ENCODE data around the gene NR3C2.

The NR3C2 gene

DNA sequence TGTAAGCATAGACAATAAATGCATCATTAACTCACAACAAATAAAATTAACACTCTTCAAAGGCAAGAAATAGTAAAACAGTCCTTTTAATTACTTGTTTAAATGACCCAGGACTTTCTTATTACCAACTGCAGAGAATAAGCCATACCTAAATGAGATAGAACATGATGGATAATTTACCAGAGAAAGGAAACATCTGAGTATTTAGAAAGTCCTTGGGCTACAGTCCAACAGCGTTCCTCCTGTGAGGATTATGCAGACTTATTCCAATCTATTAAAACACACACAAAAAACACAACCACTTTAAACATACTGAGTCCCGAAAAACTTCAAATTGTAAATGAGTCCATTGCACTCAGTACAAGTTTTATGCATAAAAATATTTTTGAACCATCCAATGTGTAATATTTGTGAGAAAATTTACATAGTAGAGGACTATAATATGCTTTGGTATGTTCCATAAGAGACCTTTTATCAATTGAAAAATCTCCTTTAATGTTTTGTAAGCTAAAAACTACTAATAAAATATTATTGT, 129.2 kb downstream of the NR3C2 start:
- no peak overlapping the region for H3K4me3 ChIP-seq (ENCODE audit: low read length)
- no peak overlapping the region for H2AFZ ChIP-seq (ENCODE audit: low read length)
- no peaks in the 10 kb centered on the region for H3K9me2 ChIP-seq (replicated peaks; ENCODE audit: insufficient read depth, low read length)
- H3K36me3 ChIP-seq (replicated peaks; ENCODE audit: insufficient read depth, low read length): no peaks in the 10 kb centered on the region
- no peaks in the 10 kb centered on the region for H3K9me3 ChIP-seq (replicated peaks; ENCODE audit: insufficient read depth, low read length)
- H3K79me2 ChIP-seq (ENCODE audit: low read length): no peaks in the 10 kb centered on the region
- H3K4me2 ChIP-seq (ENCODE audit: low read depth, low read length): no peak overlapping the region
- no peaks in the 10 kb centered on the region for H4K20me1 ChIP-seq (ENCODE audit: insufficient read depth, low read length)
- no peaks in the 10 kb centered on the region for H3K27me3 ChIP-seq (replicated peaks; ENCODE audit: insufficient read depth, low read length)
- H3F3A ChIP-seq (ENCODE audit: insufficient read depth, low read length): no peaks in the 10 kb centered on the region
- no peak overlapping the region for H3K9ac ChIP-seq (ENCODE audit: low read length)
- H3K27ac ChIP-seq (ENCODE audit: low read length): no peak overlapping the region
- H3K4me1 ChIP-seq (ENCODE audit: low read length): no peaks in the 10 kb centered on the region
- TF ChIP-seq EZH2phosphoT487 (IDR thresholded peaks at IDR 0.05; ENCODE audit: low read length) (no peak), EZH2 (optimal IDR thresholded peaks at IDR 0.05; ENCODE audit: low read depth, low read length) (no peak)
- TF ChIP-seq, protein P1, sequence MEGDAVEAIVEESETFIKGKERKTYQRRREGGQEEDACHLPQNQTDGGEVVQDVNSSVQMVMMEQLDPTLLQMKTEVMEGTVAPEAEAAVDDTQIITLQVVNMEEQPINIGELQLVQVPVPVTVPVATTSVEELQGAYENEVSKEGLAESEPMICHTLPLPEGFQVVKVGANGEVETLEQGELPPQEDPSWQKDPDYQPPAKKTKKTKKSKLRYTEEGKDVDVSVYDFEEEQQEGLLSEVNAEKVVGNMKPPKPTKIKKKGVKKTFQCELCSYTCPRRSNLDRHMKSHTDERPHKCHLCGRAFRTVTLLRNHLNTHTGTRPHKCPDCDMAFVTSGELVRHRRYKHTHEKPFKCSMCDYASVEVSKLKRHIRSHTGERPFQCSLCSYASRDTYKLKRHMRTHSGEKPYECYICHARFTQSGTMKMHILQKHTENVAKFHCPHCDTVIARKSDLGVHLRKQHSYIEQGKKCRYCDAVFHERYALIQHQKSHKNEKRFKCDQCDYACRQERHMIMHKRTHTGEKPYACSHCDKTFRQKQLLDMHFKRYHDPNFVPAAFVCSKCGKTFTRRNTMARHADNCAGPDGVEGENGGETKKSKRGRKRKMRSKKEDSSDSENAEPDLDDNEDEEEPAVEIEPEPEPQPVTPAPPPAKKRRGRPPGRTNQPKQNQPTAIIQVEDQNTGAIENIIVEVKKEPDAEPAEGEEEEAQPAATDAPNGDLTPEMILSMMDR (IDR thresholded peaks at IDR 0.05; ENCODE audit: low read length): no peak
- no peak for DNase-seq

DNA sequence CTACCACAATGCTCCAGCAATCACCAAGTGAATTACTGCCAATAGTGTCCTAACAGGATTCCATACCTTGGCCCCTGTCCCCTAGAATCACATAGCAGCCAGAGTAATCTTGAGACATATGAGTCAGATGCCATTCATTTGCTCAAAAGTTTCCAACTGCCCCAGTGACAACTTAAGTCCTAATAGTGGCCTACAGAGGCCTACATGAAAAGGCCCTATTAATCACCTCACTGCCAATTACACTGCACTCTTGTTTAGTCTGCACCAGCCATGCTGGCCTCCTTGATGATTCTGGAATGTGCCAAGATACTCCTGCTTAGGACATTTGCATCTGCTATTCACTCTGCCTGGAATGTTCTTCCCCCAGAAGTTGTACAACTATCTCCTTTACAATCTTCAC, 130.7 kb downstream of the NR3C2 start:
- Histone ChIP-seq H3F3A (ENCODE audit: insufficient read depth, low read length) (no peaks in the 10 kb centered on the region), H2AFZ (ENCODE audit: low read length) (no peak overlapping the region), H3K27ac (ENCODE audit: low read length) (no peak overlapping the region), H3K79me2 (ENCODE audit: low read length) (no peaks in the 10 kb centered on the region), H3K4me2 (ENCODE audit: low read depth, low read length) (no peak overlapping the region), H3K4me3 (ENCODE audit: low read length) (no peak overlapping the region), H3K9me2 (replicated peaks; ENCODE audit: insufficient read depth, low read length) (no peaks in the 10 kb centered on the region), H3K9me3 (replicated peaks; ENCODE audit: insufficient read depth, low read length) (no peaks in the 10 kb centered on the region), H3K36me3 (replicated peaks; ENCODE audit: insufficient read depth, low read length) (no peaks in the 10 kb centered on the region), H3K9ac (ENCODE audit: low read length) (no peak overlapping the region), H3K27me3 (replicated peaks; ENCODE audit: insufficient read depth, low read length) (no peaks in the 10 kb centered on the region), H3K4me1 (ENCODE audit: low read length) (no peaks in the 10 kb centered on the region), H4K20me1 (ENCODE audit: insufficient read depth, low read length) (no peaks in the 10 kb centered on the region)
- DNase-seq: no peak
- TF ChIP-seq EZH2phosphoT487 (IDR thresholded peaks at IDR 0.05; ENCODE audit: low read length) (no peak), EZH2 (optimal IDR thresholded peaks at IDR 0.05; ENCODE audit: low read depth, low read length) (no peak)
- TF ChIP-seq, protein P1 (IDR thresholded peaks at IDR 0.05; ENCODE audit: low read length): no peak

DNA sequence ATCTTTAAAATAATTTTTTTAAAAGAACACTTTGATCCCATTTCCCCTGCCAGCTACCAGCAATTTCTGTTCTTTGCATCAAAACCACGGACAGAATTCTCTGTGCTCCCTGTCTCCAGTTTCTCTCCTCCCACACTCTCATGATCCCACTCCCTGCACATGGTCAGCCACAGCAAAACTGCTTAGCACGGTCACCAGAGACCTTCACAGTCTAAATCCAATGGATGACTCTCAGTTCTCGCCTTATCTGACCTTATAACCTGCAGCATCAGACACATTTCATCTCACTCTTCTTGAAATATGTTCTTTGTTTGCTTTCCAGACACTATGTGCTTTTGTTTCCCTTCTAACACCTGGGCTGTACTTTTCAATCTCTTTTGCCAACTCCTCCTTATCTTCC, 131.5 kb downstream of the NR3C2 start:
- Histone ChIP-seq H3K27me3 (replicated peaks; ENCODE audit: insufficient read depth, low read length) (no peaks in the 10 kb centered on the region), H3K4me3 (ENCODE audit: low read length) (no peak overlapping the region), H3K27ac (ENCODE audit: low read length) (no peak overlapping the region), H3K4me2 (ENCODE audit: low read depth, low read length) (no peak overlapping the region), H3K79me2 (ENCODE audit: low read length) (no peaks in the 10 kb centered on the region), H4K20me1 (ENCODE audit: insufficient read depth, low read length) (no peaks in the 10 kb centered on the region), H3F3A (ENCODE audit: insufficient read depth, low read length) (no peaks in the 10 kb centered on the region), H3K36me3 (replicated peaks; ENCODE audit: insufficient read depth, low read length) (no peaks in the 10 kb centered on the region), H3K9me3 (replicated peaks; ENCODE audit: insufficient read depth, low read length) (no peaks in the 10 kb centered on the region), H2AFZ (ENCODE audit: low read length) (no peak overlapping the region), H3K9ac (ENCODE audit: low read length) (no peak overlapping the region), H3K4me1 (ENCODE audit: low read length) (no peaks in the 10 kb centered on the region), H3K9me2 (replicated peaks; ENCODE audit: insufficient read depth, low read length) (no peaks in the 10 kb centered on the region)
- no peak for TF ChIP-seq EZH2 (optimal IDR thresholded peaks at IDR 0.05; ENCODE audit: low read depth, low read length)
- TF ChIP-seq, protein P1 (IDR thresholded peaks at IDR 0.05; ENCODE audit: low read length): no peak
- no peak for TF ChIP-seq EZH2phosphoT487 (IDR thresholded peaks at IDR 0.05; ENCODE audit: low read length)
- DNase-seq: no peak
